GM18858 (cell line): ENCODE results near the gene CLPTM1L.
"Not testable (repeated sequence)": the region's sequence is repeated elsewhere in the genome, so short reads cannot be mapped to it uniquely, and the experiment has no call there.

ENCODE experiments used
- ATAC-seq: cut with Tn5 transposase; IDR thresholded peaks from one replicate; pipeline ENCODE4 v1.9.1; 2021; ENCODE audit not compliant: unreplicated experiment

The CLPTM1L gene

GRCh38 chr5:1328237-1329110, 16.4 kb downstream of the CLPTM1L start:
- ATAC-seq = not testable (repeated sequence)

DNA sequence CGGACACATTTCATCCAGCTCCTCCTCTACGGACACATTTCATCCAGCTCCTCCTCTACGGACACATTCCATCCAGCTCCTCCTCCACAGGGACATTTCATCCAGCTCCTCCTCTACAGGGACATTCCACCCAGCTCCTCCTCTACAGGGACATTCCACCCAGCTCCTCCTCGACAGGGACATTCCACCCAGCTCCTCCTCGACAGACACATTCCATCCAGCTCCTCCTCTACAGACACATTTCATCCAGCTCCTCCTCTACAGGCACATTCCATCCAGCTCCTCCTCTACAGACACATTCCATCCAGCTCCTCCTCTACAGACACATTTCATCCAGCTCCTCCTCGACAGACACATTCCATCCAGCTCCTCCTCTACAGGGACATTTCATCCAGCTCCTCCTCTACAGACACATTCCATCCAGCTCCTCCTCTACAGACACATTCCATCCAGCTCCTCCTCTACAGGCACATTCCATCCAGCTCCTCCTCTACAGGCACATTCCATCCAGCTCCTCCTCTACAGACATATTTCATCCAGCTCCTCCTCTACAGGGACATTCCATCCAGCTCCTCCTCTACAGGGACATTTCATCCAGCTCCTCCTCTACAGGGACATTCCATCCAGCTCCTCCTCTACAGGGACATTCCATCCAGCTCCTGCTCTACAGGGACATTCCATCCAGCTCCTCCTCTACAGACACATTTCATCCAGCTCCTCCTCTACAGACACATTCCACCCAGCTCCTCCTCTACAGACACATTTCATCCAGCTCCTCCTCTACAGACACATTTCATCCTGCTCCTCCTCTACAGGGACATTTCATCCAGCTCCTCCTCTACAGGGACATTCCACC, 17.8 kb downstream of the CLPTM1L start:
- ATAC-seq = not testable (repeated sequence)

DNA sequence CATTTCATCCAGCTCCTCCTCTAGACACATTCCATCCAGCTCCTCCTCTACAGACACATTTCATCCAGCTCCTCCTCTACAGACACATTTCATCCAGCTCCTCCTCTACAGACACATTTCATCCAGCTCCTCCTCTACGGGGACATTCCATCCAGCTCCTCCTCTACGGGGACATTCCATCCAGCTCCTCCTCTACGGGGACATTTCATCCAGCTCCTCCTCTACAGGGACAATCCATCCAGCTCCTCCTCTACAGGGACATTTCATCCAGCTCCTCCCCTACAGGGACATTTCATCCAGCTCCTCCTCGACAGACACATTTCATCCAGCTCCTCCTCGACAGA, 18.4 kb downstream of the CLPTM1L start:
- not testable (repeated sequence) for ATAC-seq

DNA sequence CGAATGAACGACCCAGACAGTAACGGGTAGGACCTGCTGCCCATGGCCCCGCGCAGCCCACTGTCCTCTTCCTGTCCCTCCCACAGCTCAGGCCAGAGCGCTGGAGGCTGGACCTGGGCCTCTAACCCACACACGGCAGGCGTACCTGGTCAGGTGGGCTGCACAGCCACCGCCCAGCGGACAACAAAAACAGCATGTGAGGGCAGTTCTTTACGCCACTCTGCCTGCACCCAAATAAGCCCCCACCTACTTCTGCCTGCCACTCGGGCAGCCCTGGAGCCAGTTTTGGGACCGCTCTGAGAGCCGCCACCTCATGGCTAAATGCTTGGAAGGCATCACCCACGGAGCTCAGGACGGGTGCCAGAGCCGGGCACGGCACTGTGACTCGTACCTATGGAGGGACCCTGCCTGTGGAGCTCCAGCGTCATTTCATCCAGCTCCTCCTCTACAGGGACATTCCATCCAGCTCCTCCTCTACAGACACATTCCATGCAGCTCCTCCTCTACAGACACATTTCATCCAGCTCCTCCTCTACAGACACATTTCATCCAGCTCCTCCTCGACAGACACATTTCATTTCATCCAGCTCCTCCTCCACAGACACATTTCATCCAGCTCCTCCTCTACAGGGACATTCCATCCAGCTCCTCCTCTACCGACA, 18.9 kb downstream of the CLPTM1L start:
- no peak for ATAC-seq

DNA sequence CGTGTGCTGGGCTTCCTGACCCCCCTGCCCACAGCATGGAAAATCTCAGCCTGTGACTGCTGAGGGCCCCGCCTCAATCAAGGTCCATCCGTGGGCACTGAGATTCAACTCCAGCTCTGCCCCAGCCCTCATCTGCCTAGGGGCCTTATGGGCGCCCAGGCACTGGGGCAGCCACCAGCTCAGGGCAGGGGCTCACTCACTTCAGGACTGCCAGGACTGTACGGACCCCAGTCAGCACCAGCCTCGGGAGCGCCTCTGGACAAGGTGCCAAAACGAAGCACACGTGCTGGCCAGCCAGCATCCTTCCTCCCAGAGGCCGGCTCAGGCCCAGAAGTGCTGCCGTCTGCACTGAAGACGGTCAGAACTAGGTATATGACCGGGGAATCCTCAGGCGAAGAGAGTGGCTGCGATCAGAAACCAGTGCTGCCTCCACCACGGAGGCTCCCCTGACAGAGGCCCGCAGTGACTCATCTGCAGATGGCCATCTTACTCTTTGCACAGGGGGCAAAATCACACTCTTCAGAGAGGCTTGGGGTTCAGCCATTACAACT, 19.6 kb downstream of the CLPTM1L start:
- ATAC-seq = no peak

DNA sequence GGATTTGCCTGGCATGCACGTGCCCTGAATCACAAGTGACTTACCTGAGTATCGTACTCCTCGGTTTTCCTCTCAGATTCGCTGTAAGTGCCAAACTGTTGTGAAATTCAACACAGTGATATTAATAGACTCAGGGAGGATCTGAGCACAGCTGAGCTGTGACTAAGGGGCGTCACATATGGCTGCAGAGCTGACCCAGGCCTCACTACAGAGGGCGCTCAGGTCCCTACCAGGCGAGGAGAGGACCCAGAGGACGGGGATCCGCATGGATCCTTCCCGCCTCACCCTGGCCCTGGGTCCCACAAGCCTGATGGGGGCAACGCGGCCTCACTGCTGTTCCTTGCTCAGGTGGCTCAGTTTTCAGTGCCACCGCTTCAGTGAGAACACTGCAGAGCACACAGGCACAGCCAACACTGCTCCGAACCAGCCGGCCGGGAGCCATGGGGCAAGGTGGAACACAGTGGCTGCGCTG, 20.1 kb downstream of the CLPTM1L start:
- ATAC-seq = no peak

DNA sequence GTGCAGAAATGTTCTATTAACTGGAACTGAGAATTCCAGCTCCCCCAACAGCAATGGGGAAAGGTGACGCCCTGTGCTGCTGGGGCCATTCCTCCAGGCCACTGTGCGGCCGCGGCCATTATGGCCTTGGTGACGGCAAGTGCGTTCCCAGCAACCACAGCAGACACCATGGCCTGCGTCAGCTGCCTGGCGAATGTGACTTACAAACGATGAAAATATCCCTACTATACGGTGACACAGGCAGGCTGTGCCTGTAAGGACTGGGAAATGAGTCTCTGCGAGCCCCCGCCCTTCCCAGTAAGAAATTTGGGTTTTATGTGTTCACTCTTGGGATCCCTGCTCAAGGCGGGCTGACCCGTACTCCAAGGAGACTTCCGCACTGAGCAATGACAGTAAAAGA, 20.6 kb downstream of the CLPTM1L start:
- no peak for ATAC-seq

DNA sequence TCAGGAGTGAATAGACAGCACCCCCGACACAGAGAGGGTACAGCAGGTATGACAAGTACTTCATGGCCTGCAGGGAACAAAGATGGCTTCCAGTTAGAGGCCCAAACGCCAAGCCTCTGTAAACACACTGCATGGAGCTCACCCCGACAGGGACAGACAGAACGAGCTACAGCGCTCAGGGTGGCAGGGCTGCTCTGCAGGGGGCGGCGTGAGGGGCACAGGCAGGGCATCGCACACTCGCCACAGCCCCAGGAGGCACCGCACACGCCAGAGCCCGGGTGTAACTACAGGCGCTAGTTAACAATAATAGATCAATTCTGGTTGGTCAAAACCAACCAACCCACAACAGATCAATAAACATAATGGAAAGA, 21.1 kb downstream of the CLPTM1L start:
- no peak for ATAC-seq

- no peak for ATAC-seq
Observed at GRCh38 chr5:1322955-1323802, 21.7 kb downstream of the CLPTM1L start.

GRCh38 chr5:1322036-1322900, 22.6 kb downstream of the CLPTM1L start:
- no peak for ATAC-seq

DNA sequence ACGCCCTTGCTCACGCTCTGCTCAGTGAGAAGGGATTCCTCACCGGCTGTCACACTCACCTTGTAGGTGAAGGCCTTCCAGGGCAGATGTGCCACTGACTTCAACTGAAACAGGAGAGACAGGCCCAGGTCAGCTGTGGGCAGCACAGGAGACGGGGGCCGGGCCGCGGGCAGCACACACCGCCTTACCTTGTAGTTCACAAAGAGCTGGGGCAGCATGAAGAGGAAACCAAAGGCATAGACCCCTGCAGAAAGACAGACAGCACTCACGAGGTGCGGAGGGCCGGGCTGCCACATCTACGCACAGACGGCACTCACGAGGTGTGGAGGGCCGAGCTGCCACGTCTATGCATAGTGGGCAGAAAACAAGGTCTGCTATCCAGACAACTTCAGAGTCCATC, 23.3 kb downstream of the CLPTM1L start:
- ATAC-seq = no peak

- no peak for ATAC-seq
Observed at GRCh38 chr5:1320436-1321344, 24.2 kb downstream of the CLPTM1L start.

- ATAC-seq = no peak
Observed at GRCh38 chr5:1319436-1320256, 25.3 kb downstream of the CLPTM1L start.

- no peak for ATAC-seq
Observed at GRCh38 chr5:1318659-1319251, 26.1 kb downstream of the CLPTM1L start.

- no peak for ATAC-seq
Observed at GRCh38 chr5:1317921-1318565, 26.9 kb downstream of the CLPTM1L start.

GRCh38 chr5:1316588-1317340, 28.1 kb downstream of the CLPTM1L start:
- no peak for ATAC-seq
